Measurements from ENCODE around the gene DDIT4. TPM values are rescaled to one million over a fixed set of nuclear protein-coding genes. Genes with fewer than 3 reads are reported as not detected.
"Not testable (repeated sequence)": the region's sequence is repeated elsewhere in the genome, so short reads cannot be mapped to it uniquely, and the experiment has no call there.

DDIT4 gene
- total RNA-seq, 1 donor from 2014 or later = 200 TPM

DNA sequence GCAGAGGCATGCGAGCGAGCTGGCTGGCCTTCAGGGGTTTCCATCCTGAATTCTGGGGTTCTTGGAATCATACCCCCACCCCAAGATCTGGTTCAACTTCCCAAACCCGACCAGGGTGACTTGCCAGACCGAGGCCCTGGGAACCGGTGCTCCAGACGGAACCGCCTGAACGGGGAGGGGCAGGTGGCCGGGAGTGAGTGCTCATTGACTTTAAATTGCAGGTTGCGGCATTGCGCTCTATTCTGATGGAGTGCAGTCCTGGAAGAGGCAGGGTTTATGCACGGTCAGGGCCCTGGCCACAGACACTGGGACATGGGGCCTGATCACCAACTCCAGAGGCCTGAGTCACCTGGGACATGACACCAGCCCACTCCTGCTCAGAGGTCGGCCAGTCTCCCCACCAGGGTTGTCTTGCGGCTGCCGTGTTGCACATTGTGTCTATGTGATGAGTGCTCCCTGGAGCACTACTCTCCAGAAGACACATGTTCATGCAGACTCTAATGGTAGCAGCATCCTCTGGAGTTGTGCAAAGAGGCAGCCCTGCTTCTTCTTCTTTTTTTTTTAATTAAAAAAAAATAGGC, 5.8 kb upstream of the DDIT4 start:
- Histone ChIP-seq H3K4me1 (peaks cover 24% of the 10 kb centered on the region), H3K27ac (no peak overlapping the region), H3K36me3 (no peaks in the 10 kb centered on the region), H3K4me3 (no peak overlapping the region), H3K9me3 (no peaks in the 10 kb centered on the region), H3K27me3 (no peaks in the 10 kb centered on the region)
- intact Hi-C loops (cut with DNase I) = no loop called here
- no peak for TF ChIP-seq CTCF (IDR thresholded peaks at IDR 0.05)
- ATAC-seq (no peak), DNase-seq (no peak)

GRCh38 chr10:72268475-72269200, 5.1 kb upstream of the DDIT4 start:
- H3K27ac ChIP-seq; H3K36me3 ChIP-seq; ATAC-seq; intact Hi-C loops (cut with DNase I); H3K9me3 ChIP-seq; H3K27me3 ChIP-seq; H3K4me3 ChIP-seq; DNase-seq: not testable (repeated sequence)
- peaks cover 18% of the 10 kb centered on the region for H3K4me1 ChIP-seq

GRCh38 chr10:72270607-72271281, 3.0 kb upstream of the DDIT4 start:
- no peak overlapping the region for H3K27ac ChIP-seq
- no peak for TF ChIP-seq CTCF (IDR thresholded peaks at IDR 0.05)
- H3K4me1 ChIP-seq = peaks cover 13% of the 10 kb centered on the region
- no peak overlapping the region for H3K4me3 ChIP-seq
- H3K36me3 ChIP-seq = peaks cover 14% of the 10 kb centered on the region
- ATAC-seq (no peak), DNase-seq (no peak)
- intact Hi-C loops (cut with DNase I) = no loop called here
- no peaks in the 10 kb centered on the region for H3K9me3 ChIP-seq
- H3K27me3 ChIP-seq = no peaks in the 10 kb centered on the region

- ATAC-seq (peak; percentile 70), DNase-seq (peak; percentile 93)
- no peaks in the 10 kb centered on the region for H3K9me3 ChIP-seq
- no peak for TF ChIP-seq CTCF (IDR thresholded peaks at IDR 0.05)
- H3K4me3 ChIP-seq = peak overlapping the region; percentile 95
- intact Hi-C loops (cut with DNase I) = no loop called here
- peaks cover 20% of the 10 kb centered on the region for H3K36me3 ChIP-seq
- peak overlapping the region; percentile 94 for H3K27ac ChIP-seq
- H3K4me1 ChIP-seq = peaks cover 28% of the 10 kb centered on the region
- no peaks in the 10 kb centered on the region for H3K27me3 ChIP-seq
Observed at GRCh38 chr10:72272689-72273409, 875 bp upstream of the DDIT4 start.

GRCh38 chr10:72274213-72274729, 547 bp downstream of the DDIT4 start:
- intact Hi-C loops (cut with DNase I) = no loop called here
- DNase-seq (peak; percentile 74), ATAC-seq (no peak)
- Histone ChIP-seq H3K27ac (peak overlapping the region; percentile 94), H3K9me3 (no peaks in the 10 kb centered on the region), H3K27me3 (no peaks in the 10 kb centered on the region), H3K36me3 (peaks cover 20% of the 10 kb centered on the region), H3K4me3 (peak overlapping the region; percentile 95), H3K4me1 (peaks cover 28% of the 10 kb centered on the region)
- TF ChIP-seq CTCF (IDR thresholded peaks at IDR 0.05) = no peak
